Skeletal muscle satellite cell (primary cell): ENCODE measurements around the gene CTCFL.
"Not testable (repeated sequence)": the region's sequence is repeated elsewhere in the genome, so short reads cannot be mapped to it uniquely, and the experiment has no call there.

Experiments
- H3K27me3 ChIP-seq: 2 replicates; pipeline ENCODE4 v1.7.0; 2013; ENCODE audit warnings: low read length; ENCODE audit not compliant: control insufficient read depth, insufficient read depth
- H3K36me3 ChIP-seq: 2 replicates; pipeline ENCODE4 v1.7.0; 2013; ENCODE audit warnings: mild to moderate bottlenecking, control low read depth, low read length; ENCODE audit not compliant: insufficient read depth
- H3K4me1 ChIP-seq: 2 replicates; pipeline ENCODE4 v1.7.0; 2013; ENCODE audit warnings: low read length; ENCODE audit not compliant: control insufficient read depth, insufficient read depth
- H3K4me2 ChIP-seq: 2 replicates; pipeline ENCODE4 v1.7.0; 2013; ENCODE audit warnings: mild to moderate bottlenecking, low read length
- H3K4me3 ChIP-seq: 2 replicates; pipeline ENCODE4 v1.7.0; 2013; ENCODE audit warnings: low read length
- H3K9ac ChIP-seq: 2 replicates; pipeline ENCODE4 v1.7.0; 2013; ENCODE audit warnings: mild to moderate bottlenecking, low read depth, low read length, moderate library complexity
- H3K9me3 ChIP-seq: replicated peaks from 2 replicates; pipeline ENCODE4 v1.7.0; 2013; ENCODE audit warnings: mild to moderate bottlenecking, control low read depth, low read length

The CTCFL gene

GRCh38 chr20:57473246-57474048 lies 51.5 kb downstream of the CTCFL start:
- no peak overlapping the region for H3K9ac ChIP-seq
- no peaks in the 10 kb centered on the region for H3K36me3 ChIP-seq
- H3K27me3 ChIP-seq = peaks cover 72% of the 10 kb centered on the region
- no peaks in the 10 kb centered on the region for H3K9me3 ChIP-seq
- H3K4me2 ChIP-seq = no peak overlapping the region
- no peaks in the 10 kb centered on the region for H3K4me1 ChIP-seq
- no peak overlapping the region for H3K4me3 ChIP-seq

DNA sequence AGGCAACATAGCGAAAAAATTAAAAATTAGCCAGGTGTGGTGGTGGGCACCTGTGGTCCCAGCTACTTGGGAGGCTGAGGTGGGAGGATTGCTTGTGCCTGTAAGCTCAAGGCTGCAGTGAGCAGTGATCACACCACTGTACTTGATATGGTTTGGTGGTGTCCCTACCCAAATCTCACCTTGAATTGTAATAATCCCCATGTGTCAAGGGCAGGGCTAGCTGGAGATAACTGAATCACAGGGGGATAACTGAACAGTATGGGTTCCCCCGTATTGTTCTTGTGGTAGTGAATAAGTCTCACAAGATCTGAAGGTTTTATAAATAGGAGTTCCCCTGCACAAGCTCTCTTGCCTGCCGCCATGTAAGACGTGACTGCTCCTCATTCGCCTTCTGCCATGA lies 52.5 kb downstream of the CTCFL start:
- H3K9me3 ChIP-seq, H3K4me3 ChIP-seq, H3K9ac ChIP-seq, H3K36me3 ChIP-seq, H3K4me2 ChIP-seq, H3K4me1 ChIP-seq: not testable (repeated sequence)
- H3K27me3 ChIP-seq = peaks cover 68% of the 10 kb centered on the region

DNA sequence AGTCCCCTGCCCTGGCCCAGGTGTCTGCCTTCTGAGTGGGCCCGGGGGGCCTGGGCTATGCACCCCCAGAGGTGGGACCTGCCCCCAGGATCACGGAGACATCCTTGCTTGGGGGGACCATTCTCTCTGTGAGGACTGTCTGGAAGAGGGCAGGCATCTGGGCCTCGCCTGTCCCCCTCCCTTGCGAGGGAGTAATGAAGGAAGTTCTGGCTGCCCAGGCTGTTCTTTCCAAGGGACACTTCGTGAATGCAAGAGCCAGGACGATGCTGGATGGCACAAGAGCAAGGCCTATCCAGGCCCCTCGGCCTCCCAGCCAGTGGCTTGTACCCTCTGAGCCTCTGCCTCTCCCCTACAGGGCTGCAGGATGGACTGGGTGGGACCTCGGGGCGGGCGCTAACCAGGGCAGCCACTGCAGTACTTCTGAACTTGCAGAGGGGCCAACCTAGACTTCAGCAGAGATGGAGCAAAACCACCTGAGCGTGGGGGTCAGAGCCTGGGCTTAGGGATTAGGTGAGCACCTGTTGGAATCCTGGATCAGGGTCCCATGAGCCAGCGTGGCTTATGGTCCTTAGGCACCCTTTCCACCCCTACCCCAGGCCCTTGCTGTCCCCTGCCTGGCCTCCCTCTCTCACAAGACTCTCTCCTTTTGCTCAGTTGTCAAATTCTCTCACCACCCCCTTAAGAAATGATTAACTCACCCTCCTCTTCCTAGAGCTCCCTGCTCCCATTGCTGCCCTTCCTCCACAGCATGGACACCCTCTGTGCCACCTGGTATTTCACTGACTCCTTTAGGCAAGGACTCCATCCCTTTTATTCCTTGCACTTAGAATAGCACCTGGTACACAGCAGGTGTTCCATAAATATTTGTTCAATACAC lies 53.2 kb downstream of the CTCFL start:
- Histone ChIP-seq H3K9ac (no peak overlapping the region), H3K9me3 (no peaks in the 10 kb centered on the region), H3K4me3 (no peak overlapping the region), H3K4me2 (no peak overlapping the region), H3K36me3 (no peaks in the 10 kb centered on the region), H3K4me1 (no peaks in the 10 kb centered on the region), H3K27me3 (peaks cover 65% of the 10 kb centered on the region)

DNA sequence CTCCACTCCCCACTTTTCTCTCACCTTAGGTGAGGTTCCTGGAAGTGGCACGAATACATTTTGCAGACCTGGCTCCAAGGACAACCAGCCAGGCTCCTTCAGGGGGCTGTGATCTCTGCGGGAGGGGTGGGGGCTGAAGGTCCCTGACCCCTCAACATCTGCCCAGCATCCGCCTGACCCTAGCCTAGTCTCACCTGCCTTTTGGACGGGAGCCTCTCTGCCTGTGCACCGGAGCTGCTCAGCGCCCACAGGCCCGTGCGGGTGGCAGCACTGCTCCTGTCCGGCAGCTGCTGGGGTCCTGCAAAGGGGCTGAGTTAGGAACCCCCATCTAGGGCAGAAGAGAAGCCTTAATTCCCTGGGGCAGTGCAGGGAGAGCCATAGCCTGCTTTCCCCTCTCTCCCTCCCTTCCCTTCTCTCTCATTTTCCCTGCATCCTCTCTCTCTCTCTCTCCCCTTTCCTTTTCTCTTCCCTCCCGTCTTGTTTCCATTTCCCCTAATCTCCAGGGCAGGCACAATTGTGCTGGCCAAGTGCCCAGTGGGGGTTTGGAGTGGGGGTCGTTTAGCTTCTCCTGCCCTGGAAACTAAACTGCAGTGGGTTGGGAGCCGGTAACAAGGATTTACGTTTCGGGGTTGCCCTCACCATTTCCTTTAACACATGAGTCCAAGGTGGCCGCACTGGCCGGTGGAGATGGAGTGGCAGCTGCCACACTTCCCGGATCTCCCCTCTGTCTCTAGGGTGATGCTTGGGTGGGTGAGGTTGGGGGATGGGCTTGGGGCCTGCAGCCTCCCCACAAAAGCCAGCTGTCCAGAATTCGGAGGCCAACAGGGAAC lies 54.1 kb downstream of the CTCFL start:
- Histone ChIP-seq H3K4me1 (no peaks in the 10 kb centered on the region), H3K4me2 (no peak overlapping the region), H3K4me3 (no peak overlapping the region), H3K36me3 (no peaks in the 10 kb centered on the region), H3K9ac (no peak overlapping the region), H3K27me3 (peaks cover 63% of the 10 kb centered on the region), H3K9me3 (no peaks in the 10 kb centered on the region)

DNA sequence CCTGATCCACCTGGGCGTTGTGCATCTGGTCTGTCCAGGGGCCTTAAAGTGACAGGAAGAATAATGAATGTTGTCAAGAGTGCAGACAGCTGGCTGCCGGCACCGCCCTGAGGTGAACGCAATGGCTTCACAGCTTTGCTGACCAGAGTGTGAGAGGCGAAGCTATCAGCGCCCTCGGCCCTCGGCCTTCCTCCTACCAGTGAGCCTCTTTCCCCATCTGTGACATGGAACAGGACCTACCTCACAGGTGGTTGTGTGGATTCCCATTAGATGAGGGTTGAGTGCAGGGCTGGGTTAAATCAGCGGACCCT lies 54.8 kb downstream of the CTCFL start:
- no peaks in the 10 kb centered on the region for H3K4me1 ChIP-seq
- H3K9me3 ChIP-seq = no peaks in the 10 kb centered on the region
- H3K36me3 ChIP-seq = no peaks in the 10 kb centered on the region
- peaks cover 65% of the 10 kb centered on the region for H3K27me3 ChIP-seq
- no peak overlapping the region for H3K4me3 ChIP-seq
- no peak overlapping the region for H3K4me2 ChIP-seq
- no peak overlapping the region for H3K9ac ChIP-seq

- Histone ChIP-seq H3K9me3 (no peaks in the 10 kb centered on the region), H3K4me2 (no peak overlapping the region), H3K4me3 (no peak overlapping the region), H3K36me3 (no peaks in the 10 kb centered on the region), H3K4me1 (no peaks in the 10 kb centered on the region), H3K27me3 (peaks cover 64% of the 10 kb centered on the region), H3K9ac (no peak overlapping the region)
Measured at GRCh38 chr20:57469418-57470211, 55.3 kb downstream of the CTCFL start.

DNA sequence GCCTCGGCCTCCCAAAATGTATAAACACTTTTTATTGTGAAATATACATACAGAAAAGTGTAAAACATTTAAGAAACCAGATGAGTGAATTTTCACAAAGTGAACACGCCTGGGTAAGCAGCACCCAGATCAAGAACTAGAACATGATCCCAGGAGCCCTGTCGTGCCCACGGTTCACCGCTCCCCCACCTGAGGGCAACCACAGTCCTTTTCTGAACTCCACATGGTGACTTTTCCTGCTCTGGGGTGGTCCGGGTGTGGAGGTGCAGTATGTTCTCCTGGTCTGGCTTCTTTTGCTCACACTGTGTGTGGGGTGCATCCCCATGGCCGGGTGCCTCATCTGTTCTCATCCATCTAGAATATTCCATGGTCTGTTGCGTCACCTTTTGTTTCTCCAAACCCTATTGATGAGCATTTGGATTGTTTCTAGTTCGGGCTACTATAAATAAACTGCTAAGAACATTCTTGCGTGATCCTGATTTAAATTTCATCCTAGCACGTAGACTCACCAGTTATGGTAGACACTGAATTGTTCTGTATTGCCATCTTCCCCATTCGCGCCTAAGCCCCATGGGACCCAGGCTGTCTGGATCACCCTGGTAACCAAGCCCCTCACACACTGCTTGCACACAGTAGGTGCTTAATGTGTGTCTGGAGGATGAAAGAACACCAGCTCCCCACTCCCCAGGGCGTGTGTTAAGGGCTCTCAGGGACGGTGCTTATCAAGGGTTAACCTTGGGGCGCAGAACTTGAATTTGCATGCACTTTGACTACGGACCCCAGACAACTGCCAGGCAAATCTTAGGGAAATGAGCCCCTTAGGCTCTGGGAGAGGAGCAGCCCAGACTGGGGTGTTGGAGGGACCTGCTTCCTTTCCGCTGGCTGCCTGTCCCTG lies 56.2 kb downstream of the CTCFL start:
- H3K9me3 ChIP-seq = no peaks in the 10 kb centered on the region
- H3K9ac ChIP-seq = no peak overlapping the region
- H3K27me3 ChIP-seq = peaks cover 60% of the 10 kb centered on the region

DNA sequence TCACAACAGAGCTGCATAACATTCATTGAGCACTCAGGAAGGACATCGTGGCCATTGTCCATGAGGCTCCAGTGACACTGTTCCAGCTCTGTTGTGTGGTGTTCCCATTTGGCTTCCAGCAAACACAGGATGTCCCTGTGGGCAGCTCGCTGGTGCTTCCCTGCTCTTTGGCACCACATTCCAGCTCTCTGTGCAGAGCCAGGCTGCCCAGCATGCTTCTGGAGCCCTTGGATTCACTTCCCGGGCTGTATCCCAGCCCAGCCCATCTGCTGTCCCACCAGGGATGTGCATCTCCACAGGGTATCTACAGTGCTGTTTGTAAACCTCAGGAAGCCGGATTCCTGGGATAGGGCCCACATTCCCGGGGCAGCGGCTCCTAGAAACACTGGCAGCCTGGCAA lies 57.2 kb downstream of the CTCFL start:
- peaks cover 69% of the 10 kb centered on the region for H3K27me3 ChIP-seq
- no peaks in the 10 kb centered on the region for H3K9me3 ChIP-seq
- no peak overlapping the region for H3K4me2 ChIP-seq
- no peak overlapping the region for H3K9ac ChIP-seq
- H3K36me3 ChIP-seq = no peaks in the 10 kb centered on the region
- no peak overlapping the region for H3K4me3 ChIP-seq
- H3K4me1 ChIP-seq = no peaks in the 10 kb centered on the region

More for the DNA sequence above, 56.2 kb downstream of the CTCFL start:
- Histone ChIP-seq H3K4me1 (no peaks in the 10 kb centered on the region), H3K4me3 (no peak overlapping the region), H3K4me2 (no peak overlapping the region), H3K36me3 (no peaks in the 10 kb centered on the region)

- Histone ChIP-seq H3K4me2 (no peak overlapping the region), H3K4me3 (no peak overlapping the region), H3K27me3 (peaks cover 78% of the 10 kb centered on the region), H3K4me1 (no peaks in the 10 kb centered on the region), H3K9ac (no peak overlapping the region), H3K9me3 (no peaks in the 10 kb centered on the region), H3K36me3 (no peaks in the 10 kb centered on the region)
Measured at GRCh38 chr20:57465943-57466342, 59.0 kb downstream of the CTCFL start.

GRCh38 chr20:57465486-57465885 lies 59.5 kb downstream of the CTCFL start:
- H3K4me3 ChIP-seq = no peak overlapping the region
- H3K4me2 ChIP-seq = no peak overlapping the region
- H3K27me3 ChIP-seq = peaks cover 77% of the 10 kb centered on the region
- H3K4me1 ChIP-seq = no peaks in the 10 kb centered on the region
- H3K9ac ChIP-seq = no peak overlapping the region
- no peaks in the 10 kb centered on the region for H3K9me3 ChIP-seq
- no peaks in the 10 kb centered on the region for H3K36me3 ChIP-seq
